Measurements from ENCODE around the gene THADA. TPM values are rescaled to one million over a fixed set of nuclear protein-coding genes. Genes with fewer than 3 reads are reported as not detected.

THADA gene
- polyA plus RNA-seq, 1 donor (not counting 4 experiments of a cell fraction or from before 2014, with no cell fraction given): 22.6 TPM

- Histone ChIP-seq H3K9ac (ENCODE audit: control insufficient read depth, extremely low read depth, insufficient read depth, low read length) (peak overlapping the region; percentile 10), H3K4me2 (ENCODE audit: control insufficient read depth, extremely low read depth, insufficient read depth, low read depth, low read length) (no peak overlapping the region), H3K27ac (ENCODE audit: control insufficient read depth, insufficient read depth, low read length) (no peak overlapping the region), H3K79me2 (ENCODE audit: control insufficient read depth, insufficient read depth, low read length) (no peaks in the 10 kb centered on the region), H3K4me3 (ENCODE audit: control insufficient read depth in 2 of 3, extremely low read depth in 1 of 3, insufficient read depth in 2 of 3, low read depth in 1 of 3, low read length in 3 of 3) (no peak overlapping the region), H3K36me3 (ENCODE audit: control insufficient read depth in 2 of 2, extremely low read depth in 1 of 2, insufficient read depth in 2 of 2, low read length in 2 of 2) (peaks cover 1 to 9% of the 10 kb centered on the region in 2 experiments), H4K20me1 (ENCODE audit: control insufficient read depth, extremely low read depth, insufficient read depth, low read length) (no peaks in the 10 kb centered on the region), H3K4me1 (ENCODE audit: control insufficient read depth, extremely low read depth, insufficient read depth, low read length) (peaks cover 15% of the 10 kb centered on the region), H3K27me3 (ENCODE audit: control insufficient read depth, extremely low read depth, insufficient read depth, low read length) (no peaks in the 10 kb centered on the region), H3K9me1 (ENCODE audit: control insufficient read depth, extremely low read depth, insufficient read depth, low read length) (no peaks in the 10 kb centered on the region), H3K9me3 (ENCODE audit: control insufficient read depth, low read depth, low read length) (no peaks in the 10 kb centered on the region), H2AFZ (ENCODE audit: control insufficient read depth, low read length) (peak overlapping the region; percentile 28)
- peak; percentile 73 for FAIRE-seq
- no peak for TF ChIP-seq EZH2 (IDR thresholded peaks at IDR 0.05; ENCODE audit: low read length)
- TF ChIP-seq CTCF (optimal IDR thresholded peaks at IDR 0.05 in 1 of 3, IDR thresholded peaks at IDR 0.05 in 1 of 3, conservative IDR thresholded peaks at IDR 0.05 in 1 of 3; ENCODE audit: extremely low read depth in 1 of 3, insufficient read depth in 2 of 3, low read length in 3 of 3): no peak
- DNase-seq (ENCODE audit: low read depth, low spot score): no peak
- dilution Hi-C loops (cut with MboI; ENCODE audit: extremely low pct_ligation_motif_present, low sequenced_read_pairs): no loop called here
These were observed 344.6 kb downstream of the THADA start for GRCh38 chr2:43251171-43251731.

GRCh38 chr2:43250015-43250414 is 345.8 kb downstream of the THADA start:
- no peaks in the 10 kb centered on the region for H3K9me1 ChIP-seq (ENCODE audit: control insufficient read depth, extremely low read depth, insufficient read depth, low read length)
- no peaks in the 10 kb centered on the region for H4K20me1 ChIP-seq (ENCODE audit: control insufficient read depth, extremely low read depth, insufficient read depth, low read length)
- no peak for DNase-seq (ENCODE audit: low read depth, low spot score)
- H3K79me2 ChIP-seq (ENCODE audit: control insufficient read depth, insufficient read depth, low read length): no peaks in the 10 kb centered on the region
- H3K4me2 ChIP-seq (ENCODE audit: control insufficient read depth, extremely low read depth, insufficient read depth, low read depth, low read length): no peak overlapping the region
- H3K9ac ChIP-seq (ENCODE audit: control insufficient read depth, extremely low read depth, insufficient read depth, low read length): no peak overlapping the region
- FAIRE-seq: no peak
- H3K27ac ChIP-seq (ENCODE audit: control insufficient read depth, insufficient read depth, low read length): no peak overlapping the region
- H3K27me3 ChIP-seq (ENCODE audit: control insufficient read depth, extremely low read depth, insufficient read depth, low read length): no peaks in the 10 kb centered on the region
- H3K4me3 ChIP-seq (ENCODE audit: control insufficient read depth in 2 of 3, extremely low read depth in 1 of 3, insufficient read depth in 2 of 3, low read depth in 1 of 3, low read length in 3 of 3): no peak overlapping the region
- peaks cover 1 to 8% of the 10 kb centered on the region in 2 experiments for H3K36me3 ChIP-seq (ENCODE audit: control insufficient read depth in 2 of 2, extremely low read depth in 1 of 2, insufficient read depth in 2 of 2, low read length in 2 of 2)
- H3K9me3 ChIP-seq (ENCODE audit: control insufficient read depth, low read depth, low read length): no peaks in the 10 kb centered on the region
- no peak overlapping the region for H2AFZ ChIP-seq (ENCODE audit: control insufficient read depth, low read length)
- dilution Hi-C loops (cut with MboI; ENCODE audit: extremely low pct_ligation_motif_present, low sequenced_read_pairs): no loop called here
- H3K4me1 ChIP-seq (ENCODE audit: control insufficient read depth, extremely low read depth, insufficient read depth, low read length): peaks cover 15% of the 10 kb centered on the region
- TF ChIP-seq CTCF (optimal IDR thresholded peaks at IDR 0.05 in 1 of 3, IDR thresholded peaks at IDR 0.05 in 1 of 3, conservative IDR thresholded peaks at IDR 0.05 in 1 of 3; ENCODE audit: extremely low read depth in 1 of 3, insufficient read depth in 2 of 3, low read length in 3 of 3): no peak

All from keratinocyte (primary cell).